Kidney (tissue), 14 donors: ENCODE measurements around the gene CAMK2B. TPM values are rescaled to one million over a fixed set of nuclear protein-coding genes. Genes with fewer than 3 reads are reported as not detected.

Source experiments
- DNase-seq, 5 donors: peaks; one replicate each; pipeline ENCODE4 v3.0.0-alpha.2; 2013 to 2020
- FAIRE-seq: peaks from 2 replicates; lab custom pipeline; 2012; peaks lifted over from hg19 to GRCh38; lab: Jason Lieb, UNC
- H3K27ac ChIP-seq, 2 donors: one replicate each; pipeline ENCODE4 v1.7.0; 2013; ENCODE audit warnings: low read depth in 2 of 2, low read length in 2 of 2, inconsistent platforms in 1 of 2
- H3K27me3 ChIP-seq: one replicate; pipeline ENCODE4 v1.7.1; 2013; ENCODE audit warnings: low read length, inconsistent platforms; ENCODE audit not compliant: control insufficient read depth, insufficient read depth
- H3K36me3 ChIP-seq, 3 donors: one replicate each; pipeline versions ENCODE4 v1.7.0 to v1.7.1; 2013; ENCODE audit warnings: low read length in 3 of 3, control low read depth in 1 of 3, inconsistent platforms in 1 of 3; ENCODE audit not compliant: insufficient read depth in 3 of 3, control insufficient read depth in 2 of 3
- H3K4me1 ChIP-seq, 3 donors: one replicate each; pipeline versions ENCODE4 v1.7.0 to v1.7.1; 2013; ENCODE audit warnings: low read length in 3 of 3, inconsistent platforms in 1 of 3, low read depth in 1 of 3; ENCODE audit not compliant: control insufficient read depth in 2 of 3, insufficient read depth in 2 of 3
- H3K4me3 ChIP-seq, 3 donors: one replicate each; pipeline versions ENCODE4 v1.7.0 to v1.8.1; 2013; ENCODE audit warnings: low read length in 3 of 3, control low read depth in 1 of 3, inconsistent platforms in 1 of 3
- H3K9ac ChIP-seq, 3 donors: one replicate each; pipeline versions ENCODE4 v1.7.0 to v1.7.1; 2013; ENCODE audit warnings: low read length in 3 of 3, control low read depth in 1 of 3, inconsistent platforms in 1 of 3
- H3K9me3 ChIP-seq, 3 donors: one replicate each; pipeline versions ENCODE4 v1.7.0 to v1.7.1; 2013; ENCODE audit warnings: low read length in 3 of 3, control low read depth in 1 of 3, inconsistent platforms in 1 of 3; ENCODE audit not compliant: control insufficient read depth in 2 of 3, insufficient read depth in 1 of 3
- CTCF ChIP-seq: IDR thresholded peaks from 3 replicates; pipeline ENCODE4 v1.5.1; 2012; ENCODE audit warnings: mild to moderate bottlenecking, moderate library complexity, borderline replicate concordance; ENCODE audit not compliant: insufficient read depth; ENCODE audit errors: extremely low read depth
- intact Hi-C: fragments of 100-400 bp; cut with DNase I; formaldehyde crosslinking; loops from one replicate; pipeline ENCODE4 v1.11.1; 2022
- polyA plus RNA-seq: library from polyadenylated mRNA; stranded (reverse); fragments of 350-450 nt; fragmentation: Illumina TruSeq; extraction: RNeasy Lipid Tissue Mini Kit (QIAGEN cat#74804); gene quantifications from one replicate; pipeline ENCODE4 v1.2.3, GENCODE V29; 2014; ENCODE audit warnings: low read depth, low replicate concordance; ENCODE audit not compliant: insufficient read depth
- total RNA-seq: library from RNA; stranded (reverse); fragmentation: NEBNext Ultra II Directional; extraction: Animal tissue kit (Norgen Biotek cat#: 25700); gene quantifications from one replicate; pipeline ENCODE4 v1.2.1, GENCODE V29; 2021
- donor health status: control.
- donor health status: control.
- donor health status: control.
- donor health status: control.
- donor health status: control.
- donor health status: DM: yes; HTN: yes; CAD: no.
- donor health status: Normal renal cell carcinoma (clear cell type).

CAMK2B gene
- total and polyA plus RNA-seq, 2 donors from 2014 or later = 1.1 to 3.2 TPM

- Histone ChIP-seq H3K9ac (no peak overlapping the region), H3K4me3 (no peak overlapping the region), H3K9me3 (peaks cover 0 to 3% (median 0%) of the 10 kb centered on the region in 3 donors), H3K36me3 (no peaks in the 10 kb centered on the region), H3K27ac (no peak overlapping the region), H3K27me3 (no peaks in the 10 kb centered on the region), H3K4me1 (no peaks in the 10 kb centered on the region)
- TF ChIP-seq CTCF = no peak
- DNase-seq (peak in 2 of 5 donors; percentile 32 to 45), FAIRE-seq (no peak)
- intact Hi-C loops = no loop called here
Observed at GRCh38 chr7:44222776-44223261, 102.6 kb downstream of the CAMK2B start.

GRCh38 chr7:44222074-44222473 is 103.3 kb downstream of the CAMK2B start:
- FAIRE-seq (no peak), DNase-seq (peak in 1 of 5 donors; percentile 9)
- intact Hi-C loops = no loop called here

GRCh38 chr7:44221231-44221791 is 104.1 kb downstream of the CAMK2B start:
- no peaks in the 10 kb centered on the region for H3K27me3 ChIP-seq
- intact Hi-C loops = no loop called here
- peak; percentile 40 to 66 (median 54) for DNase-seq
- peaks cover 0 to 3% (median 0%) of the 10 kb centered on the region in 3 donors for H3K9me3 ChIP-seq
- H3K4me1 ChIP-seq = no peaks in the 10 kb centered on the region
- TF ChIP-seq CTCF = no peak
- H3K27ac ChIP-seq = no peak overlapping the region
- H3K4me3 ChIP-seq = no peak overlapping the region
- no peak overlapping the region for H3K9ac ChIP-seq
- no peaks in the 10 kb centered on the region for H3K36me3 ChIP-seq
- no peak for FAIRE-seq

More at GRCh38 chr7:44222074-44222473, 103.3 kb downstream of the CAMK2B start:
- H3K9ac ChIP-seq = no peak overlapping the region
- H3K9me3 ChIP-seq = peaks cover 0 to 3% (median 0%) of the 10 kb centered on the region in 3 donors
- no peaks in the 10 kb centered on the region for H3K36me3 ChIP-seq
- no peaks in the 10 kb centered on the region for H3K27me3 ChIP-seq
- H3K4me3 ChIP-seq = no peak overlapping the region
- no peak overlapping the region for H3K27ac ChIP-seq
- no peak for TF ChIP-seq CTCF
- no peaks in the 10 kb centered on the region for H3K4me1 ChIP-seq
